ENCODE measurements around the gene CCDC85C.

CCDC85C gene

GRCh38 chr14:99467336-99468078 lies 136.5 kb downstream of the CCDC85C start:
- no peak for DNase-seq

GRCh38 chr14:99466758-99467157 lies 137.2 kb downstream of the CCDC85C start:
- no peak for DNase-seq

GRCh38 chr14:99465288-99465687 lies 138.7 kb downstream of the CCDC85C start:
- no peak for DNase-seq

- DNase-seq, result no peak
Measured at GRCh38 chr14:99463974-99464373, 140.0 kb downstream of the CCDC85C start.

GRCh38 chr14:99462210-99462609 lies 141.8 kb downstream of the CCDC85C start:
- no peak for DNase-seq

GRCh38 chr14:99461411-99462085 lies 142.5 kb downstream of the CCDC85C start:
- DNase-seq, result no peak

- no peak for DNase-seq
Measured at GRCh38 chr14:99460793-99461192, 143.2 kb downstream of the CCDC85C start.

- DNase-seq, result no peak
Measured at GRCh38 chr14:99459481-99460100, 144.4 kb downstream of the CCDC85C start.

- DNase-seq, result no peak
Measured at GRCh38 chr14:99454246-99454645, 149.8 kb downstream of the CCDC85C start.

- DNase-seq, result no peak
Measured at GRCh38 chr14:99452968-99453367, 151.0 kb downstream of the CCDC85C start.

GRCh38 chr14:99451234-99451633 lies 152.8 kb downstream of the CCDC85C start:
- DNase-seq, result no peak

GRCh38 chr14:99450266-99450665 lies 153.7 kb downstream of the CCDC85C start:
- no peak for DNase-seq

Data from CD4-positive, alpha-beta T cell treated with Interleukin-4 for 4 hours (primary cell).